Stimulated activated CD8-positive, alpha-beta memory T cell treated with anti-CD3 and anti-CD28 coated beads, Interleukin-15, amount 100 ng/mL, for 24 hours (primary cell): ENCODE measurements around the gene DDX4.
"Not testable (repeated sequence)": the region's sequence is repeated elsewhere in the genome, so short reads cannot be mapped to it uniquely, and the experiment has no call there.

Experiments
- DNase-seq: peaks from one replicate; pipeline ENCODE4 v3.0.0-alpha.2; 2020; ENCODE audit warnings: low read depth

The DDX4 gene

DNA sequence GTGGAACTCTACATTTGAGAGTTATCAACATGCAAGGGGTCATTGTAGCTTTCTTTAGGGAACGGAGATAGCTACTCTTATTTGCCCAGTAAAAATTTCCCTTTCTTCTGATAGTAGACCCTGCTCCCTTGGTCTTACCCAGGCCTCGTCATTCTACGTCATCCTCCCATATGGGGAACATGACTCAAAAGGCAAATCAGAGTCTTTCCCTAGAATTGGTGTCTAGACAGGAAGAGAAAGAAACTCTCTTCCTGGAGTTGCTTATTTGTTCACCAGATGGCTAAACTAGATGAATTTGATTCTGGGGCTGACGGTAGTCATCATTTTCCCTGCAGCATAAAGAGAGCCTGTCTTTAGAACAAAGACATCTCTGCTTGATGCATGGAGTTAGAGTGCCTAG is 13.6 kb upstream of the DDX4 start:
- no peak for DNase-seq

GRCh38 chr5:55731848-55732247 is 6.0 kb upstream of the DDX4 start:
- DNase-seq = no peak

- no peak for DNase-seq
Measured at GRCh38 chr5:55732585-55732984, 5.3 kb upstream of the DDX4 start.

DNA sequence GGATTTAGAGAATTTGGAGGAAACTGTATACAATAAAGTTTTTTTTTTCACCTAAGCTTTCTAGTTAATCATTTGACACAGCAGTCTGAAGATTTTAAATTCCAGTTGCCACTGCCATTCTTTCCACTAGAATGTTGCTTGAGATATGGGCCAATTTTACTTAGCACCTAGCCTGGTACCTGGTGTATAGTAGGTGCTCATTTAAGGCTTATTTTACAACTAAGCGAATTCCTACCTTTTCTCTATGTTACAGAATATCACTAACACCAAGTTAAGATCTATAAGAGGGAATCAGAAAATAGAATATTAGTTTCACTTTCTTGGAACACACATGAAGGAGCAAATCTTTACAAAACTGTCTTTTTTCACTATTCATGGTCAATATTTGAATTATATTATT is 3.2 kb upstream of the DDX4 start:
- no peak for DNase-seq

GRCh38 chr5:55742778-55743177 is 4.9 kb downstream of the DDX4 start:
- DNase-seq = no peak

DNA sequence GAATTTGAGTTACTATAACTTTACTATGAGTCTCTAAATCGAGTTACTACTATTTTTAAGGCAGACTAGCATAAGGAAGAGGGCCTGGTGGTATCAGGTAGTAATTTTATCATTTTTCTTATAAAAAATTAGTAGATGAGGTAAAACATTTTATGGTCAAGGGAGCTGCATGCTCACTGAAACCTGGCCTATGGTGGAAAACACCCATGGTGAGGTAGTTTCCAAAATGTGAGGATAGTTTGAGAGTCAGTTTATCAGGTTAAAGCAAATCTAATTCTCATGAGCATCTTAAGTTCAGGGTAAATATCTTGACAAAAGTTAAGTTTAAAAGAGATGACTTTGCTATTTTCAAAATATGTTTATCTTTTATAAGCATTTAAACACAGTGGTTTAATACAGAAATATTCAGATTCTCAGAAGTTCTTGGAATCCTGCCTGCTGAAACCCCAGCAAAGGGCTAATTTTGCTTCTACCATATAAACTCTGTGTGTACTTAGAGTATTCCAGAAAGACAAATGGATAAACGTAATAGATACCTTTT is 10.0 kb downstream of the DDX4 start:
- DNase-seq = no peak

DNA sequence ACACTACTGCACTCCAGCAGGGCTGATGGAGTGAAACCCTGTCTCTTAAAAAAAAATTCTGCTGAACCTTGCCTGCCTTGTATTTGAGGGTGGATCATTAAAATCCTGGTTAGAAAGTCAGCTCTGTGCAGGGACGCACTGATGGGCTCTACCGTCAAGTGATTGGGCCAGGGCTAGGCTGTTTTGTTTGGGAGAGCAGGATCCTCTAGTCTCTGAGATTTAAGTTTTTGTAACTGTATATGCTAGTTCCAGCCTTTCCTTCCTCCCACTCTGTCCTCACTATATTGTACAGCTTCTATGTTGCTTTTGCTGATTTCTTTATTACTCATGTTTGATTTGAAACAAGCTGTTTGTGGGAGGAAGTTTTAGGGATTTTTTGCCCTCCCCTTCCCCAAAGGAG is 11.5 kb downstream of the DDX4 start:
- no peak for DNase-seq

- no peak for DNase-seq
Measured at GRCh38 chr5:55750063-55750462, 12.2 kb downstream of the DDX4 start.

DNA sequence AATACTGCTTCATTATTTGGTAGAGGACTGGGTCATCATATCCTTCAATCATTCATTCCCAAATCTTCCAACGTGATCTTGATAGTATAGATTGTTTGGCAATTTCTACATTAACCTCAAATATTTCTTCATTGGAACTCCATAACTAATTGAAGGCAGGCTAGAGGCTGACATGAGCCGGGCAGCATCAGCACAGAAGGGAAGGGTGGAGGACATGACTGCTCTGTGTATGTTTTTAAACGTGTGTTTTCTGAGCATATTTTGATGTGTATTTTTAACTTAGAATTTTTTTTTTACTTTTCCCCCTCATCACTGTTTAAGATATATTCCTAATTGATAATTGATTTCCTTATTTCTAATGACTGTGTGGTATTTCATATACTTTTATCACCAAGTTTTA is 12.6 kb downstream of the DDX4 start:
- DNase-seq = no peak

DNA sequence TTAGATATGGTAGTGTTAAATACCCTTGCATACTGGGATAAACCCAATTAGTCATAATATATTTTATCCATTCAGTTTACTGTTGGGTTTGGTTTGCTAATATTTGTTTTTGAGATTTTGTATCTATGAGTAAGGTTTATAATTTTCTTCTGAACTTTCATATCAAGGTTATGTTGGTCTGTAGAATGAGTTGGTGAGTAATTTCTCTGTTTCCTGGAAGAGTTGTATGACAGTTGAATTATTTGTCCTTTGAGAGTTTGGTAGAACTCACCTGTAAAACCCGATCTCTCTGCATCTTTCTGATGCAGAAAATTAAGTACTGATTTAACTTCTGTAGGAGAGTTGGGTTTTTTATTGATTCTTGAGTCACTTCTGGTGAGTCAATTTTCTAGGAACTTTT is 20.4 kb downstream of the DDX4 start:
- DNase-seq = no peak

DNA sequence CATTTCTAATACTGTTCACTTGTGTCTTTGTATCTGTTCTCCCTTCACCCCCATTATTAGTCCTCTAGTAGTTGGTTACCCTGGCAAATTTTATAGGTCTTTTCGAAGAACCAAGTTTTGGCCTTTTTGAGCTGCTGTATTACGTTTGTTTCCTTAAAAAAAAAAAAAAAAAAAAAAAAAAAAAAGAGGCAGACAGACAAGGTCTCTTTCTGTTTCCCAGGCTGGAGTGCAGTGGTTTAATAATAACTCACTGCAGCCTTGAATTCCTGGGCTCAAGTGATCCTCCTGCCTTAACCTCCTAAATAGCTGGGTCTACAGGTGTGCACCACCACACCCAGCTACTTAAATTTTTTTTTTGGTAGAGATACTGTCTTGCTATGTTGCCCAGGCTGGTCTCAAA is 20.9 kb downstream of the DDX4 start:
- DNase-seq = no peak

- not testable (repeated sequence) for DNase-seq
Measured at GRCh38 chr5:55761721-55762120, 23.9 kb downstream of the DDX4 start.

DNA sequence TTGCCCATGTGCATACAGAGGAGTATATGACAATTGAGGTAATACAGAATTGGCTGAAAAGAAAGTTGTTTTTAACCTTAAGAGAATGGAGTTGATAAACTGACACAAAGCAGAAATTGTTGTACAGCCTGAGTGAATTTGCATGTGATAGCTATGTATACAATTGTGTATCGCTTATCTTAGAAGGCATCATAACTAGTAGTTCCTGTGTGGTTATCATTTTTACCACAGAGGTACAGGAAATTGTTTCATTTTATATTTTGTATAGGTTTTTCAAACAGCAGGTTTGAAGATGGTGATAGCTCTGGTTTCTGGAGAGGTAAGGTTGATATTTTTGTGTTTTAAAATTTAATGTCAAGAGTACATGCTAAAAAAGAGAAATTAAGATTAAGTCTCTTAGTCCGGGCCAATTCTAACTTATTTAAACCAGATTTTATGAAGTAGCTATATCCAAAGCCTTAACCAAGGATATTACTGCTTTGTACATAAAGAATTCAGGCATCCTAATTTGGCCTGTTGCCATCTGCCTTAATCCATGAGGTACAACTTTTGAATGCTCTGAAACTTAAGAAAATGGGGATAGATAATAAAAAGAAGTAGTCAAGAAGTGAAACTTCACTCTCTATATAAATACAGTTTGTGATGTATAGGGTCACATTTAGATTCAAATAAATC is 26.0 kb downstream of the DDX4 start:
- DNase-seq = no peak

- DNase-seq = no peak
Measured at GRCh38 chr5:55768279-55768678, 30.4 kb downstream of the DDX4 start.

- no peak for DNase-seq
Measured at GRCh38 chr5:55771175-55771655, 33.4 kb downstream of the DDX4 start.

- DNase-seq = no peak
Measured at GRCh38 chr5:55773057-55773456, 35.2 kb downstream of the DDX4 start.

DNA sequence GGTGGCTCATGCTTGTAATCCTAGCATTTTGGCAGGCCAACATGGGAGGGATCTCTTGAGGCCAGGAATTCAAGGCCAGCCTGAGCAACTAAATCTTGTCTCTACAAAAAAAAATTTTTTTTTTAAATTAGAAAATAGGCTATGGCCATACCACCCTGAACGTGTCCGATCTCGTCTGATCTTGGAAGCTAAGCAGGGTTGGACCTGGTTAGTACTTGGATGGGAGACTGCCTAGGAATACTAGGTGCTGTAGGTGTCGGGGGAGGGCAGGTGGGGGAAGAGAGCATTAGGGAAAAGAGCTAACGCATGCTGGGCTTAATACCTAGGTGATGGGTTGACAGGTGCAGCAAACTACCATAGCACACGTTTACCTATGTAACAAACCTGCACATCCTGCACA is 39.5 kb downstream of the DDX4 start:
- no peak for DNase-seq

DNA sequence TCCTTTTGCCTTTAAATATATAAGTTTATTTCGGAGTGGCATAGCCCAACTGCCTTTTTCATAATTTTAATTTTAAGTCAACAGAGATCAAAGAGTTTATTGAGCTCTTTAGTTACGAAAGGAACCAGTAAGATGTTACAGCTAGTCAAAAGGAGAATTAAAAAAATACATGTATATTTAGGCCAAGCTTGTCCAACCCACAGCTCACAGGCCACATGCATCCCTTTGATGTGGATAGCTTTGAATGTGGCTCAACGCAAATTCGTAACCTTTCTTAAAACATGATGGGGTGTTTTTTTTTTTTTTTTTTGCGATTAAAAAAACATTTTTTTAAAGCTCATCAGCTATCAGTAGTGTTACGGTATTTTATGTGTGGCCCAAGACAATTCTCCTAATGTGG is 63.1 kb downstream of the DDX4 start:
- no peak for DNase-seq

- not testable (repeated sequence) for DNase-seq
Measured at GRCh38 chr5:55808814-55809213, 71.0 kb downstream of the DDX4 start.

DNA sequence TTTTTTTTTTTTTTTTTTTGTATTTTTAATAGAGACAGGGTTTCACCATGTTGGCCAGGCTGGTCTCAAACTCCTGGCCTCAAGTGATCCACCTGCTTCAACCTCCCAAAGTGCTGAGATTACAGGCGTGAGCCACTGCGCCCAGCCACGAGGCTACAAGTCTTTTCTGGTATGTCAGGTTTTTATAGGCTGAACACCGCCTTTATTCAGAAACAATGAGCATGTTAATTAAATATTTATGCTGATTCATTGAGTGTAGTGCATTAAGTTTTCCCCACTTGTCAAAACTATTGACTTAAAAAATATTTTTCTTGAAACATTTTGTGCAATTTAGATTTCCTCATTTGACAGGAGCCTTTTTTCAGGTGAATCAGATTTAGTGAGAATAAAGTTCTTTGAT is 78.1 kb downstream of the DDX4 start:
- DNase-seq = not testable (repeated sequence)

DNA sequence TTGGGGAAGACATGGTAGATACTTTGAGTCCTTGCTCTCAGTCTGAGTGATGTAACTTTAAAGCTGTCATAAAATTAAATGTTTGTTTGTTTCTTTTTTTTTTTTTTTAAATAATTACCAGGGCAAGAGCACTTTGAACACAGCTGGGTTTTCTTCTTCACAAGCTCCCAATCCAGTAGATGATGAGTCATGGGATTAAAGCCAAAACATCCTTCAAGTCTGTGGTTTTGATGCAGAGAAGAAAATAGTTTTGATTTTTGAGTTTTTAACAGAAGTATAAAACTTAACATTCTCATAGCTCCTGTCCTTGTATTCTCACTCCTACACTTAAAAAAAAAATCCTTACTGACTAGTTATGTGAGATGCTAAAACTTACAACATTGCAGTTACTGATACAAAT is 78.5 kb downstream of the DDX4 start:
- no peak for DNase-seq

DNA sequence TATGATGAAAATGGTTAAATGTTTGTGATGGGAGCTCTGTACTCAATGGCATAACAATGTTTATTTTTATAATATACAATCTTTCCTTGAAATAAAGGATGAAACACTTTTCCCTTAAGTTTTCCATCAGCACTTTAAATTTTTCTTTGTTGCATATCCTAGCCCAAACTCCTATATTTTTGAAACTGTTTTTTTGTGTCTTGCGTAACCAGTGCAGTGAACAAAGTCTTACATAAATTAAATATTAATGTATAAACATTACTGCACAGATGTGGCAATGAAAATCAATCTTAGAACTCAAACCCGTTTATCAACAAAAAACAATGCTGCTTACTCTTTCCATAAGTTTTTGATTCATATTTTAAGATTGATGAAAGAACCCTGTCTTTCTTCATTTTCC is 79.2 kb downstream of the DDX4 start:
- DNase-seq = no peak

- DNase-seq = no peak
Measured at GRCh38 chr5:55820488-55820887, 82.6 kb downstream of the DDX4 start.
